ENCODE measurements around the gene SLC15A3.
A peak's percentile ranks its signal among the peaks of the same experiment; 100 is the strongest.

The SLC15A3 gene

GRCh38 chr11:60953781-60954180 is 1.8 kb upstream of the SLC15A3 start:
- H3K36me3 ChIP-seq (ENCODE audit: control insufficient read depth in 2 of 2, insufficient read depth in 1 of 2, low read length in 2 of 2) = no peaks in the 10 kb centered on the region
- no peak overlapping the region for H3K4me3 ChIP-seq (ENCODE audit: low read depth, low read length)
- H3K4me1 ChIP-seq (ENCODE audit: control insufficient read depth, insufficient read depth, low read length) = no peaks in the 10 kb centered on the region
- no peak overlapping the region for H3K27ac ChIP-seq (ENCODE audit: extremely low read depth, low read depth, low read length)
- POLR2A ChIA-PET = interaction anchor here (0.7 kb wide), 1 partner anchor 15 kb away, joined by 3 read pairs; no protein-coding TSS in a partner anchor
- CTCF ChIA-PET = interaction anchor here (0.9 to 1.4 kb wide), 3 partner anchors 13 to 122 kb away, joined by 3 to 5 read pairs (median 5); no protein-coding TSS in a partner anchor
- no peak for TF ChIP-seq ZNF76 (tag by site-specific recombination; IDR thresholded peaks at IDR 0.05; ENCODE audit: borderline replicate concordance, low read depth)
- no peak for TF ChIP-seq ZNF302 (tag by site-specific recombination; IDR thresholded peaks at IDR 0.05; ENCODE audit: low read depth)
- no peak for TF ChIP-seq ZNF433 (tag by site-specific recombination; IDR thresholded peaks at IDR 0.05; ENCODE audit: low read depth)
- no peak for TF ChIP-seq ZNF555 (tag by site-specific recombination; conservative IDR thresholded peaks at IDR 0.05)
- TF ChIP-seq INSM2 (tag by site-specific recombination; IDR thresholded peaks at IDR 0.05) = no peak
- H3K9me3 ChIP-seq (ENCODE audit: control insufficient read depth, insufficient read depth, low read depth, low read length) = no peaks in the 10 kb centered on the region

- H3K9me3 ChIP-seq (ENCODE audit: control insufficient read depth, insufficient read depth, low read depth, low read length) = no peaks in the 10 kb centered on the region
- H3K4me3 ChIP-seq (ENCODE audit: low read depth, low read length) = no peak overlapping the region
- H3K4me1 ChIP-seq (ENCODE audit: control insufficient read depth, insufficient read depth, low read length) = no peaks in the 10 kb centered on the region
- H3K36me3 ChIP-seq (ENCODE audit: control insufficient read depth in 2 of 2, insufficient read depth in 1 of 2, low read length in 2 of 2) = no peaks in the 10 kb centered on the region
- ChIA-PET POLR2A (no interaction called here), CTCF (interaction anchor here (0.6 to 0.9 kb wide), 2 partner anchors 8 to 121 kb away, joined by 3 to 4 read pairs; no protein-coding TSS in a partner anchor)
- H3K27ac ChIP-seq (ENCODE audit: extremely low read depth, low read depth, low read length) = no peak overlapping the region
- peak; percentile 67; the same call in 1 of the 2 replicates for TF ChIP-seq ZNF16 (tag by site-specific recombination; IDR thresholded peaks at IDR 0.05; ENCODE audit: low read depth)
- peak; percentile 60 for TF ChIP-seq ZNF623 (tag by site-specific recombination; IDR thresholded peaks at IDR 0.05)
- TF ChIP-seq KLF7 (tag by site-specific recombination; IDR thresholded peaks at IDR 0.05; ENCODE audit: borderline replicate concordance) = no peak
- TF ChIP-seq ZNF664 (tag by site-specific recombination; IDR thresholded peaks at IDR 0.05) = peak; percentile 50; the same call in 1 of the 2 replicates
- no peak for TF ChIP-seq ZBTB21 (tag by site-specific recombination; IDR thresholded peaks at IDR 0.05)
Observed at GRCh38 chr11:60952742-60953170, 780 bp upstream of the SLC15A3 start.

- no peaks in the 10 kb centered on the region for H3K9me3 ChIP-seq (ENCODE audit: control insufficient read depth, insufficient read depth, low read depth, low read length)
- no peak overlapping the region for H3K27ac ChIP-seq (ENCODE audit: extremely low read depth, low read depth, low read length)
- H3K4me3 ChIP-seq (ENCODE audit: low read depth, low read length) = no peak overlapping the region
- H3K4me1 ChIP-seq (ENCODE audit: control insufficient read depth, insufficient read depth, low read length) = no peaks in the 10 kb centered on the region
- H3K36me3 ChIP-seq (ENCODE audit: control insufficient read depth in 2 of 2, insufficient read depth in 1 of 2, low read length in 2 of 2) = no peaks in the 10 kb centered on the region
- ChIA-PET CTCF (no interaction called here), POLR2A (no interaction called here)
- peak; percentile 37; the same call in 1 of the 2 replicates for TF ChIP-seq WT1 (tag by site-specific recombination; IDR thresholded peaks at IDR 0.05)
- 0 out of 2 replicates have a peak, but pooled peaks have one; percentile 38 for TF ChIP-seq ZNF398 (tag by site-specific recombination; IDR thresholded peaks at IDR 0.05)
- TF ChIP-seq ZNF416 (tag by site-specific recombination; IDR thresholded peaks at IDR 0.05) = no peak
Observed at GRCh38 chr11:60951606-60951903, 421 bp downstream of the SLC15A3 start.

GRCh38 chr11:60950933-60951605 is 907 bp downstream of the SLC15A3 start:
- Histone ChIP-seq H3K4me3 (ENCODE audit: low read depth, low read length) (no peak overlapping the region), H3K4me1 (ENCODE audit: control insufficient read depth, insufficient read depth, low read length) (no peaks in the 10 kb centered on the region), H3K27ac (ENCODE audit: extremely low read depth, low read depth, low read length) (no peak overlapping the region), H3K36me3 (ENCODE audit: control insufficient read depth in 2 of 2, insufficient read depth in 1 of 2, low read length in 2 of 2) (no peaks in the 10 kb centered on the region), H3K9me3 (ENCODE audit: control insufficient read depth, insufficient read depth, low read depth, low read length) (no peaks in the 10 kb centered on the region)
- CTCF ChIA-PET = interaction anchor here (1.0 kb wide), 2 partner anchors 18 to 178 kb away, joined by 3 to 4 read pairs; no protein-coding TSS in a partner anchor
- POLR2A ChIA-PET = no interaction called here
- TF ChIP-seq ZNF155 (tag by site-specific recombination; IDR thresholded peaks at IDR 0.05) (no peak), ZNF37A (tag by site-specific recombination; IDR thresholded peaks at IDR 0.05) (no peak), ZNF48 (tag by site-specific recombination; IDR thresholded peaks at IDR 0.05) (no peak), ZNF133 (tag by site-specific recombination; IDR thresholded peaks at IDR 0.05) (no peak), OVOL3 (tag by site-specific recombination; IDR thresholded peaks at IDR 0.05) (no peak), ZSCAN18 (tag by site-specific recombination; IDR thresholded peaks at IDR 0.05) (no peak), ZNF488 (tag by site-specific recombination; IDR thresholded peaks at IDR 0.05) (no peak), REPIN1 (tag by site-specific recombination; IDR thresholded peaks at IDR 0.05; ENCODE audit: low read depth) (no peak), ZNF19 (tag by site-specific recombination; IDR thresholded peaks at IDR 0.05; ENCODE audit: low read depth) (no peak)

Data from HEK293 (cell line).